Melanocyte of skin (primary cell): ENCODE measurements around the gene NCEH1. TPM values are rescaled to one million over a fixed set of nuclear protein-coding genes. Genes with fewer than 3 reads are reported as not detected.

Experiments
- small RNA-seq, 2 donors: library from RNA; depleted of rRNA; stranded (forward); fragments of <200 nt; gene quantifications; one replicate each; pipeline ENCODE3, GENCODE V24; 2012
- total RNA-seq, 2 donors: library from RNA; depleted of rRNA; stranded (reverse); fragments of >200 nt; gene quantifications; 2 replicates each; pipeline ENCODE4 v1.2.3, GENCODE V29; 2012

Gene NCEH1, protein sequence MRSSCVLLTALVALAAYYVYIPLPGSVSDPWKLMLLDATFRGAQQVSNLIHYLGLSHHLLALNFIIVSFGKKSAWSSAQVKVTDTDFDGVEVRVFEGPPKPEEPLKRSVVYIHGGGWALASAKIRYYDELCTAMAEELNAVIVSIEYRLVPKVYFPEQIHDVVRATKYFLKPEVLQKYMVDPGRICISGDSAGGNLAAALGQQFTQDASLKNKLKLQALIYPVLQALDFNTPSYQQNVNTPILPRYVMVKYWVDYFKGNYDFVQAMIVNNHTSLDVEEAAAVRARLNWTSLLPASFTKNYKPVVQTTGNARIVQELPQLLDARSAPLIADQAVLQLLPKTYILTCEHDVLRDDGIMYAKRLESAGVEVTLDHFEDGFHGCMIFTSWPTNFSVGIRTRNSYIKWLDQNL
- total RNA-seq, result 1 to 10 TPM; 4.1 to 5.7 TPM

DNA sequence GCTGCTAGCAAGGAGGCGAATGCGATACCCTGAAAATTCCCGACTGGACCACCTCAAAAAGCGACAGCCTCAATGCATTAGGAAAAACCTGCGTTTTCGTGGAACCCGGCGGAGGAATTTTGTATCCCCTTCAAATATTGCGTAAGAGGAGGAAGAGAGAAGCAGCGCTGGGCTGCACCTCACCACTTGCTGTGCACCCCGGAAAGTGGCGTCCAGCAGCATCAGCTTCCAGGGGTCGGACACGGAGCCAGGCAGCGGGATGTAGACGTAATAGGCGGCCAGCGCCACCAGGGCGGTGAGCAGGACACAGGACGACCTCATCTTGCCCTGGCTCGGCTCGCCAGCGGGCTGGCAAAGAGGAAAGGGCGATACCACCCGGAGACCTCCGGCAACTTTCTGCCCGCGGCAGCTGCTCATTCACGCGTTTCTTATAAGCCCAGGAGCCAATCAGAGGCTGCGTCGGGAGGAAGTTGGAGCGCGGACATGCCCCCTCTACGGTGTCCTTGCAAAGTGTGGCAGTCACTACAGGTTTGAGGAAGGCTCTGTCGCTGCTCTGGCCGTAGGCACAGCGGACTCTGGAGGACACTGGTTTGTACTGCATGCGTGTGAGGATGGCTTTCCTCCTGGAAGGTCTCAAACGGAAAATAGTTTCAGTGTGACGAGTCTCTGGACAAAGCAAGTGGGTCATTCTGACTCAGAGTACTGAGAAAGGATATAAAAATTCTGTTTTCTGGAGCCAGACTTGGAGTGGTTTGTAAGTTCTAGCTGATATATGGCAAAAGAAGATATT is at the start of gene NCEH1:
TSS of gene NCEH1 (minus strand) at position 404 of the 790 bp plus-strand sequence. CDS start at position 321, 83 bp downstream.

DNA sequence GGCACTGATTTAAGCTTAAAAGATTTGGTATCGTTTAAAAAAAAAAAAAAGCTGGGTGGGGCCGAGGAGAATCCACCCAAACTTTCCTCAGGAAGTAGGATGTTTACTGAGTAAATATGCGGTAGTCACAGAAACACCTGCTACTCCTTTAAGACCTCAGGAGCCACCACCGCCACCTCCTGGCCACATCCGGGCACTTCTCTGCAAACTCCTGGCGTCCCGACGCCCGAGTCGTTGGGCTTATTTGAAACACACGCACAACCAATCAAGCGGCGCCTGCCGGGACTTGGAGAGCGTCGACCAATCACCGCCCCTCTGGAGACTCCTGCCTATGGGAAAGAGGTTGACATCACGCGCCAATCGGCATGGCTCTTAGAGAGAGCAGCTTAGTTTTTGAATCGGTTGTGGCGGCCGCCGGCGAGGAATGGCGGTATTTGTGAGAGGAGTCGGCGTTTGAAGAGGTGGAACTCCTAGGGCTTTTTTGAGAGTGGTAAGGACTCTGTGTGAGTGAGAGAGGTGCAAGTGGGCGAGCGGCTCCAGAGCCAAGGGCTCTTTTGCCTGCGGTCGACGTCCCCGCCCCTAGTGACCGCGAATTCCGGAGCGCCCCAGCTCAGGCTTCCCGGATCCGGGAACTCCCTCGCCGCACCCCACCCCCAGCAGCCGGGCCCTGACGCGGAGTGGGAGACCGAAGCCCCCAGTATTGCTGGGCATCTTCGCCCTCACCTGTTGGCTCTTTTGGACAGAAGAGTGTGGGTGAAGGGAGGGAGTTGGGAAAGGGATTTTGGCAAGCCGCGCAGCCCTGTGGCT is 39.7 kb upstream of the NCEH1 start, which contains the start of gene ECT2:
TSS of gene ECT2 (plus strand) at position 359 of the 807 bp plus-strand sequence. CDS start 3,805 bp downstream, outside the sequence.

Small RNA genes lying within 50 kb of the gene (small RNA-seq; reads per million reads assigned to genes)
- 0 reads per million in 2 donors for gene RNU6-547P

Other genes with a start within 250 kb of the NCEH1 start
- 1 to 10 TPM; 1.0 to 6.7 TPM for gene TNFSF10, start 187.6 kb downstream of the NCEH1 start, total RNA-seq
- gene ECT2, start 39.7 kb upstream of the NCEH1 start, total RNA-seq, result 10 to 100 TPM; 48.5 to 78.6 TPM